Sigmoid colon (tissue), 4 donors: ENCODE data around the gene DCP1A.

Experiments
- CTCF ChIP-seq, 4 experiments: fragments of 450-650 bp in 3 of 4; fragments of 200-600 bp in 1 of 4; IDR thresholded peaks; one replicate each; pipeline ENCODE4 v1.5.1; 2016 to 2019; ENCODE audit warnings: antibody characterized with exemption in 4 of 4, mild to moderate bottlenecking in 3 of 4, moderate library complexity in 2 of 4
- POLR2A ChIP-seq, 2 donors: fragments of 450-650 bp; IDR thresholded peaks; one replicate each; pipeline ENCODE4 v1.6.1; 2016; ENCODE audit warnings: antibody characterized with exemption in 2 of 2, mild to moderate bottlenecking in 2 of 2, moderate library complexity in 2 of 2
- POLR2AphosphoS5 ChIP-seq, 4 donors: sonication (generic); formaldehyde crosslinking; IDR thresholded peaks; one replicate each; pipeline ENCODE4 v1.6.1; 2017; ENCODE audit warnings: antibody characterized with exemption in 4 of 4

DNA sequence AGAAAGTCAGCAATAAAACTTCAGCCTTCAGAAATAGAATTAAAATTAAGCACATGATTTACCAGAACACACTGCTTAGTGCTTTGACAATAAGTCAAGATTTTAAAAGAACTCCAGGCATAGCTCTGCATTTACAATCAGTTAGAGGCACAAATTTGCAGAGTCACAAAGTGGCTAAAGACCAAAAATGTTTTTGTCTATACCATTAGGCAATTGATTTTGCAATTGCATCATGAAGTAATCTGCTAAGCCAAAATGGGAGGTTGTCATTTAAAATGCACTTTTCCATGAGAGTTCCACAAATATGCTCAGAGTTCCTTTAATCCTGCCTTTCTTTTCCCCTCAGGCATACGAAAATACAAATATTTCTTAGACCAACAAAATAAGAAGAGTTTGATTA lies 10.1 kb upstream of the DCP1A start:
- TF ChIP-seq CTCF (IDR thresholded peaks at IDR 0.05) = no peak
- no peak for TF ChIP-seq POLR2AphosphoS5 (IDR thresholded peaks at IDR 0.05)
- no peak for TF ChIP-seq POLR2A (IDR thresholded peaks at IDR 0.05)
